ENCODE results near the gene TTLL10.

GRCh38 chr1:1157914-1158710 is 15.6 kb upstream of the TTLL10 start:
- no peak for TF ChIP-seq SUZ12 (IDR thresholded peaks at IDR 0.05; ENCODE audit: low read length)
- no peak; a peak in 1 of 3 replicates for TF ChIP-seq POLR2A (IDR thresholded peaks at IDR 0.05; ENCODE audit: control extremely low read depth in 1 of 2, low read depth in 2 of 2, low read length in 2 of 2)
- TF ChIP-seq EZH2 (IDR thresholded peaks at IDR 0.05; ENCODE audit: low read depth, low read length, severe bottlenecking), result no peak
- no peak for TF ChIP-seq SIN3A (conservative IDR thresholded peaks at IDR 0.05 in 1 of 2, IDR thresholded peaks at IDR 0.05 in 1 of 2; ENCODE audit: low read depth in 1 of 2, low read length in 2 of 2)
- TF ChIP-seq, protein P1, sequence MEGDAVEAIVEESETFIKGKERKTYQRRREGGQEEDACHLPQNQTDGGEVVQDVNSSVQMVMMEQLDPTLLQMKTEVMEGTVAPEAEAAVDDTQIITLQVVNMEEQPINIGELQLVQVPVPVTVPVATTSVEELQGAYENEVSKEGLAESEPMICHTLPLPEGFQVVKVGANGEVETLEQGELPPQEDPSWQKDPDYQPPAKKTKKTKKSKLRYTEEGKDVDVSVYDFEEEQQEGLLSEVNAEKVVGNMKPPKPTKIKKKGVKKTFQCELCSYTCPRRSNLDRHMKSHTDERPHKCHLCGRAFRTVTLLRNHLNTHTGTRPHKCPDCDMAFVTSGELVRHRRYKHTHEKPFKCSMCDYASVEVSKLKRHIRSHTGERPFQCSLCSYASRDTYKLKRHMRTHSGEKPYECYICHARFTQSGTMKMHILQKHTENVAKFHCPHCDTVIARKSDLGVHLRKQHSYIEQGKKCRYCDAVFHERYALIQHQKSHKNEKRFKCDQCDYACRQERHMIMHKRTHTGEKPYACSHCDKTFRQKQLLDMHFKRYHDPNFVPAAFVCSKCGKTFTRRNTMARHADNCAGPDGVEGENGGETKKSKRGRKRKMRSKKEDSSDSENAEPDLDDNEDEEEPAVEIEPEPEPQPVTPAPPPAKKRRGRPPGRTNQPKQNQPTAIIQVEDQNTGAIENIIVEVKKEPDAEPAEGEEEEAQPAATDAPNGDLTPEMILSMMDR (IDR thresholded peaks at IDR 0.05; ENCODE audit: control extremely low read depth in 1 of 3, insufficient read depth in 1 of 3, low read depth in 1 of 3, low read length in 3 of 3), result no peak
- TF ChIP-seq TAF1 (IDR thresholded peaks at IDR 0.05; ENCODE audit: low read depth, low read length), result no peak
- TF ChIP-seq ASH2L (IDR thresholded peaks at IDR 0.05; ENCODE audit: low read length), result no peak
- no peak for TF ChIP-seq POLR2AphosphoS5 (IDR thresholded peaks at IDR 0.05; ENCODE audit: low read depth, low read length)
- TF ChIP-seq TEAD4 (IDR thresholded peaks at IDR 0.05; ENCODE audit: low read depth, low read length), result no peak
- no peak for TF ChIP-seq CHD2 (IDR thresholded peaks at IDR 0.05; ENCODE audit: low read length)
- TF ChIP-seq MAX (IDR thresholded peaks at IDR 0.05), result no peak
- TF ChIP-seq BRCA1 (IDR thresholded peaks at IDR 0.05; ENCODE audit: low read depth, low read length), result no peak
- no peak for TF ChIP-seq BCL11A (IDR thresholded peaks at IDR 0.05; ENCODE audit: low read depth in 2 of 2, low read length in 2 of 2)

Data from H1 (cell line).